A673 (cell line): Measurements from ENCODE around the gene PLPP7.

Experiments
- CTCF ChIP-seq: fragments of 300-800, 200-600 bp; sonication (generic); conservative IDR thresholded peaks from 2 replicates; pipeline ENCODE4 v1.5.1; 2017; ENCODE audit warnings: low read depth, mild to moderate bottlenecking, antibody characterized with exemption, low read length, moderate library complexity, mixed read lengths
- EZH2 ChIP-seq: fragments of 200-600 bp; sonication (generic); IDR thresholded peaks from 2 replicates; pipeline ENCODE4 v1.6.1; 2017; ENCODE audit warnings: borderline replicate concordance, low read depth, mild to moderate bottlenecking, mixed read lengths, antibody characterized with exemption, low read length; ENCODE audit not compliant: poor library complexity, severe bottlenecking

- TF ChIP-seq CTCF (no peak), EZH2 (no peak)
Measured at GRCh38 chr9:131300444-131300843, 10.9 kb downstream of the PLPP7 start.
